GM12875 (cell line): ENCODE data around the gene WNT7A.

ENCODE experiments used
- H3K4me3 ChIP-seq: one replicate; pipeline ENCODE4 v1.5.1; 2011; ENCODE audit warnings: low read depth, low read length, control low read depth
- TF ChIP-seq, protein P1 (sequence below): IDR thresholded peaks from 2 replicates; pipeline ENCODE4 v1.5.1; 2011; ENCODE audit warnings: low read depth, mild to moderate bottlenecking, control low read depth, inconsistent platforms, low read length, moderate library complexity, borderline replicate concordance; ENCODE audit not compliant: insufficient read depth

Gene WNT7A

DNA sequence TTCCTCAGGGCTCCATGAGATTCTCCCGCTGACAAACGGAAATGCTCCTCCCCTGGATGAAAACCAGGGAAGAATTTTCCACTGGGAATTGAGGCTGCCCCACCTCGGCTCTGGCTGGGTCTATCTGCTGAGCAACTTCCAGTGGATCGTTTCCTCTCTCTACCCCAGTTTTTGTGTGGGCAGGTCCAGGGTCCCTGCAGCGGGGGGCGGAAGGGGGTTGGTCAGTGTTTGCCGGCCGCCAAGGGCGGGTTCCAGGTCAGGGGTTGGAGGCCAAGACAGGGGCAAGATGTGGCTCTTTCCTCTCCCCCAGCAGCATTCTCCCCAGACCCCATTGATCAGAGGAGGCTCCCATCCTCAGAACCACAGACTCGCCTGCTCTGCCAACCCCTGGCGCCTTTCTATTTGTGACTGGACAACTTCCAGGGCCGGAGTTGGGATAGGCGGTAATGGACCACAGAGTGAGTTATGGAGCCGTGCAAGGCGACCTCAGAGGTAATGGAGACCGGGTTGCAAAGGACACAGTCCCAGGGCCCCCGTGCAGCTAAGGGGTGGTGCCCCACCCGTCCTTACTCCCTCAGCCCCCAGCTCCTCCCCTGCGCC lies 92.2 kb downstream of the WNT7A start:
- TF ChIP-seq, protein P1, sequence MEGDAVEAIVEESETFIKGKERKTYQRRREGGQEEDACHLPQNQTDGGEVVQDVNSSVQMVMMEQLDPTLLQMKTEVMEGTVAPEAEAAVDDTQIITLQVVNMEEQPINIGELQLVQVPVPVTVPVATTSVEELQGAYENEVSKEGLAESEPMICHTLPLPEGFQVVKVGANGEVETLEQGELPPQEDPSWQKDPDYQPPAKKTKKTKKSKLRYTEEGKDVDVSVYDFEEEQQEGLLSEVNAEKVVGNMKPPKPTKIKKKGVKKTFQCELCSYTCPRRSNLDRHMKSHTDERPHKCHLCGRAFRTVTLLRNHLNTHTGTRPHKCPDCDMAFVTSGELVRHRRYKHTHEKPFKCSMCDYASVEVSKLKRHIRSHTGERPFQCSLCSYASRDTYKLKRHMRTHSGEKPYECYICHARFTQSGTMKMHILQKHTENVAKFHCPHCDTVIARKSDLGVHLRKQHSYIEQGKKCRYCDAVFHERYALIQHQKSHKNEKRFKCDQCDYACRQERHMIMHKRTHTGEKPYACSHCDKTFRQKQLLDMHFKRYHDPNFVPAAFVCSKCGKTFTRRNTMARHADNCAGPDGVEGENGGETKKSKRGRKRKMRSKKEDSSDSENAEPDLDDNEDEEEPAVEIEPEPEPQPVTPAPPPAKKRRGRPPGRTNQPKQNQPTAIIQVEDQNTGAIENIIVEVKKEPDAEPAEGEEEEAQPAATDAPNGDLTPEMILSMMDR: no peak
- no peak overlapping the region for H3K4me3 ChIP-seq

DNA sequence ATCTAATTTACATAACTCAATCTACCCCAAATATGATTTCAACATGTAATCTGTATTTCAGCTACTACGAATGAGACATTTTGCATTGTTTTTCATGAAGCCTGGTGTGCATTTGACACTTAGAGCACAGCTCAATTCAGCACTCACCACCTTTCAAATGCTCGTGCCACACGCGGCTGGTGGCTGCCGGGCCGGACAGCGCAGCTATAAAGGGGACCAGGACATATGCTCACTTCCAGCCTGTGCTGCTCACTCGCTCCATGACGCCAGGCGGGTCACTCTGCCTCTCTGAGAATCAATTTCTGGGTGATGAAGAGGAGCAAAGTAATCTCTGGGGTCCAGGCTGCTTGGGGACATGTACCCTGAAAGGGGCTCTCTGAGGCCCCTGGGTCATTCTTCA lies 93.1 kb downstream of the WNT7A start:
- TF ChIP-seq, protein P1: no peak
- H3K4me3 ChIP-seq: no peak overlapping the region

DNA sequence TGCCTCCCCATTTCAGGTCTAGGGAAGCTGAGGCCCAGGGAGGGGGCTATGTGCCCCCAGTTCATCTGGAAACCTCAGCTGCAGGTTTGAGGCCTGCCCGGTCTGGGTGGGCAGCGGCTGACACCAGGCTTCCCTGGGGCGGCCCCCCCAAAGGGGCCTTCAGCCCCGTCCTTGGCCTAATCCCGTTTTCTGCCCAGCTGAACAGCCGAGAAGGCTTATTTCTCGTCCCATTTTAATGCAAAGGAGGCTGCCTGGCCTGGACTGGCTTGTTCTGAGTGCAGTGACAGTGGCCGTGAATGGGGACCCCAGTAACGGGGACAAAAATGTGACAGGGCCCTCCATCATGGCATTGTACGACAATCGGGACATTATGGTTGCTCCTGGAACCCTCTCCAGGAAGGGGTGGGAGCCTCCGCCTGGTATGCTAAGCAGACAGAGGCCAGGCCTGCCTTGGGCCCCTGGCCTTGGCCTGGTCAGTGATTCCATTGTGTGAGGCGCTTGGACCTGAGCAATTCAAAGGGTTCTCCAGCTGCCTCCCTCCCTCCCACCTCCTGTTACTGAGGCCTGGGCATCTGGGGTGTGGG lies 93.9 kb downstream of the WNT7A start:
- TF ChIP-seq, protein P1: no peak
- H3K4me3 ChIP-seq: no peak overlapping the region

DNA sequence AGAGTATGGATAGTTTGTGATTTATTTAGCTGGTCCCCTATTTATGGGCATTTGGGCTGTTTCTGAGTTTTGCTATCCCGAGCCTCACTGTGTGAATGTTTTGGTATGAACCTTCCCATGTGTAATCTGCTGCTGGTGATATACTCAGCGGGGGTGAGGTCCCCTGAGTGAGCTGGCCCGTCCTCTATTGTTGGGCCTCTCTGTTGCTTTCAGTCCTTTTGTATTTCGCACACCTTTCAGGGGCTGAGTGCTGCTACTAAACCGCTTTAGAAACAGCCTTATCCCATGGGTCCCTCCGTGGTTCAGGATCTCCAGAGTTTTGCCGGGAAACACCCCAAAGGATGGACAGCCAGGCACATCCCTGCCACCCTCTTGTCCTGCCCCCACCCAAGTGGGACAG lies 94.5 kb downstream of the WNT7A start:
- no peak overlapping the region for H3K4me3 ChIP-seq
- TF ChIP-seq, protein P1: no peak

DNA sequence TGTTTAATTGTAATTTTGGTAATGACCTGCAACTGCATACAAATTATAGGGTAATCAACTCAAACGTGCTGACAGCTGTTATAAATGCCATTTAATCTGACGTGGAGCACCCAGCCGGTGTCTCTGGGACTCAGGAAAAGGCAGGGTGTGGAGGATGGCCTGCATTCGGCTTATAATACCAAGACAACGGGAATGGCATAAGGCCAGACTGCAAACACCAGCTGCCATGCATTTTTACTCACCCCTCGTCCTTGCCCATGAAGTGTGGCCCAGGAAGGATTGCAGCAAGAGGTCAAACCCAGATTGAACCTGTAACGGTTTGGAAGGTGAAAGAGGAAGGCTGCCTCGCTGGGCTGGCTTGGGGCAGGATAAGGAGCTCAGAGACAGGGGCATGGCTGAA lies 96.4 kb downstream of the WNT7A start:
- H3K4me3 ChIP-seq: no peak overlapping the region
- TF ChIP-seq, protein P1: no peak

DNA sequence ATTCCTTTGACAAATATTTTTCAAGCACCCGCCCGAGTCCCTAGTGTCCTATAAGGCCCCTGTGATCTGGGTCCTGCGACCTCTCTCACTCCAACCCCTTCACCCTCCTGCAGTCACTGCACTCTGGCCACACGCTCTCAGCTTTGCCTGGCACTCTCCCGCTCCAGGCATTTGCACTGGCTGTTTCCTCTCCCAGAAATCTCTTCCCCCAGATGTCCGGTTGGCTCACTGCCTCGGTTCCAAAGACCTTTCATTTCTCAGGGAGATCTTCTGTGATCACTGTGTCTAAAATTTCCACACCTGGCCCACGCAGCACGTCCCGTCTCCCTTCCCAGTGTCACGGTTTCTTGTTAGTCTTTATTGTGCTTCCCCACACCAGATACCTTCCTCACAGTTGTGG lies 97.4 kb downstream of the WNT7A start:
- no peak overlapping the region for H3K4me3 ChIP-seq
- TF ChIP-seq, protein P1: no peak

DNA sequence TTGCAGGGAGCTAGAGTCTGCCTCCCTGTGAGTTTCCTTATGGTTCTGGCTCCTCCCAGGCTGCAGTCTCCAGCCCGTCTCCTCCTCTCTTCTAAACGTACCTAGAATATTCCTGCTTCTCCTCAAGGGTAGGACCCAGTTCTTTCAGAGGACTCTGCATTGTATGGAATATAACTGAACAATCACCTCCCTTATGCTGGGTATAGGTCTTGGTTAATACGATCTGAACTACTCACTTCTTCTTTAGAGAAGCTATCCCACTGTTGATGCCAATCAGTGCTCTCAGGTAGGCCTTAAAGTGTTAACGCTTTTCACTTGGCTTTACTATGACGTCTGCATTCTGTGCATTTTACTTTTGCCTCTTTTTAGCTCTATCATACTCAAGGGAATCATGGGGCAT lies 98.5 kb downstream of the WNT7A start:
- H3K4me3 ChIP-seq: no peak overlapping the region
- TF ChIP-seq, protein P1: no peak
